GM12878 (cell line): ENCODE data around the gene NSMCE1. TPM values are rescaled to one million over a fixed set of nuclear protein-coding genes. Genes with fewer than 3 reads are reported as not detected.

ENCODE experiments used
- ATAC-seq: fragments of 200-7000 bp; cut with Tn5 transposase; 3 replicates; pipeline ENCODE4 v1.9.1; 2020; ENCODE audit warnings: mild to moderate bottlenecking, moderate library complexity
- BruUV-seq: library from RNA; stranded (reverse); fragments of 400-500 nt; replicated peaks from 2 replicates; lab custom pipeline; 2021; lab: Mats Ljungman, UMichigan
- CTCF ChIA-PET: fragments of 300-600 bp; sonication (Branson Sonifier 250); formaldehyde crosslinking; extraction: SDS; loops from one replicate; lab custom pipeline; 2021; ENCODE audit warnings: inconsistent platforms; lab: Yijun Ruan, JAX
- POLR2A ChIA-PET: fragments of 350-600 bp; formaldehyde crosslinking; extraction: SDS; loops from one replicate; lab custom pipeline; 2021; ENCODE audit warnings: inconsistent platforms; lab: Charles Lee
- RAD21 ChIA-PET: fragments of 300-600 bp; sonication (Branson Sonifier 250); formaldehyde crosslinking; loops from one replicate; lab custom pipeline; 2023; ENCODE audit warnings: antibody characterized with exemption; ENCODE audit not compliant: unreplicated experiment; lab: Charles Lee
- SMC1A ChIA-PET: fragments of 300-600 bp; sonication (Branson Sonifier 250); formaldehyde crosslinking; loops from one replicate; lab custom pipeline; 2023; ENCODE audit not compliant: unreplicated experiment, uncharacterized antibody; lab: Charles Lee
- DNase-seq: peaks from one replicate; pipeline ENCODE4 v3.0.0-alpha.2; 2011; ENCODE audit warnings: low read depth, low spot score
- FAIRE-seq: peaks from 3 replicates; lab custom pipeline; 2011; peaks lifted over from hg19 to GRCh38; lab: Jason Lieb, UNC
- H2AFZ ChIP-seq: 2 replicates; pipeline ENCODE4 v1.6.0; 2011; ENCODE audit warnings: low read depth, low read length, control low read depth; ENCODE audit not compliant: control insufficient read depth
- H3K27ac ChIP-seq: 2 replicates; pipeline ENCODE4 v1.5.1; 2011; ENCODE audit warnings: control low read depth; ENCODE audit not compliant: control insufficient read depth, insufficient read depth
- H3K27me3 ChIP-seq, 2 experiments: replicated peaks in 1 of 2; 2 replicates each; pipeline versions ENCODE4 v1.6.0 to v1.6.1; 2011; ENCODE audit warnings: low read length in 1 of 2; ENCODE audit not compliant: control insufficient read depth in 2 of 2, insufficient read depth in 2 of 2
- H3K36me3 ChIP-seq, 2 experiments: 2 replicates each; pipeline ENCODE4 v1.5.1; 2011; ENCODE audit warnings: low read length in 1 of 2; ENCODE audit not compliant: control insufficient read depth in 2 of 2, insufficient read depth in 2 of 2
- H3K4me1 ChIP-seq: 2 replicates; pipeline ENCODE4 v1.6.1; 2011; ENCODE audit warnings: mild to moderate bottlenecking, low read length, moderate library complexity, mixed read lengths; ENCODE audit not compliant: control insufficient read depth, insufficient read depth
- H3K4me2 ChIP-seq: 2 replicates; pipeline ENCODE4 v1.6.0; 2011; ENCODE audit warnings: control low read depth; ENCODE audit not compliant: control insufficient read depth, insufficient read depth
- H3K4me3 ChIP-seq: fragments of 200-600 bp; sonication (generic); 2 replicates; pipeline ENCODE4 v1.5.1; 2016
- H3K79me2 ChIP-seq: 2 replicates; pipeline ENCODE4 v1.6.0; 2011; ENCODE audit warnings: low read length; ENCODE audit not compliant: control insufficient read depth, insufficient read depth
- H3K9ac ChIP-seq: 2 replicates; pipeline ENCODE4 v1.8.0; 2011; ENCODE audit warnings: low read length, control low read depth, mixed read lengths; ENCODE audit not compliant: control insufficient read depth, insufficient read depth
- H3K9me3 ChIP-seq: replicated peaks from 3 replicates; pipeline ENCODE4 v1.5.1; 2011; ENCODE audit warnings: mild to moderate bottlenecking, low read length; ENCODE audit not compliant: control insufficient read depth, insufficient read depth
- H4K20me1 ChIP-seq: 2 replicates; pipeline ENCODE4 v1.6.0; 2011; ENCODE audit not compliant: control insufficient read depth, insufficient read depth
- ATF2 ChIP-seq: IDR thresholded peaks from 2 replicates; pipeline ENCODE4 v1.6.1; 2012; ENCODE audit warnings: low read length, inconsistent platforms
- CBFB ChIP-seq: IDR thresholded peaks from 2 replicates; pipeline ENCODE4 v1.6.1; 2016; ENCODE audit warnings: antibody characterized with exemption, low read depth
- MTA2 ChIP-seq: fragments of 450-650 bp; IDR thresholded peaks from 2 replicates; pipeline ENCODE4 v1.6.1; 2016; ENCODE audit warnings: low read depth, mild to moderate bottlenecking, moderate library complexity
- PAX5 ChIP-seq: IDR thresholded peaks from 2 replicates; pipeline ENCODE4 v1.6.1; 2011; ENCODE audit warnings: low read depth, low read length, borderline replicate concordance
- RCOR1 ChIP-seq: conservative IDR thresholded peaks from 2 replicates; pipeline ENCODE4 v1.6.1; 2012; ENCODE audit warnings: low read depth, low read length, improper control_type of control experiment
- SMC3 ChIP-seq: IDR thresholded peaks from 2 replicates; pipeline ENCODE4 v1.6.1; 2011; ENCODE audit warnings: low read length, improper control_type of control experiment, borderline replicate concordance
- SREBF1 ChIP-seq: IDR thresholded peaks from 2 replicates; pipeline ENCODE4 v1.6.1; 2012; ENCODE audit warnings: mild to moderate bottlenecking, low read length
- TCF12 ChIP-seq: IDR thresholded peaks from 2 replicates; pipeline ENCODE4 v1.6.1; 2011; ENCODE audit warnings: low read depth, mild to moderate bottlenecking, low read length
- ZBTB4 ChIP-seq: fragments of 450-650 bp; formaldehyde crosslinking; IDR thresholded peaks from 2 replicates; pipeline ENCODE4 v1.4.0; 2022; ENCODE audit warnings: mild to moderate bottlenecking, moderate library complexity
- ZNF217 ChIP-seq: fragments of 450-650 bp; IDR thresholded peaks from 2 replicates; pipeline ENCODE4 v1.6.1; 2017; ENCODE audit warnings: antibody characterized with exemption, mild to moderate bottlenecking
- ZNF592 ChIP-seq: fragments of 450-650 bp; IDR thresholded peaks from 2 replicates; pipeline ENCODE4 v1.6.1; 2017; ENCODE audit warnings: mild to moderate bottlenecking, moderate library complexity
- WGBS: methylation state at CpG from one replicate; pipeline ENCODE4 v1.1.6; 2016; ENCODE audit warnings: low lambda C conversion rate; ENCODE audit not compliant: insufficient replicate concordance, insufficient coverage; ENCODE audit errors: missing lambda C conversion rate; 5-methylcytosine and 5-hydroxymethylcytosine counted together
- in situ Hi-C: fragments of 300-500 bp; cut with MboI; formaldehyde crosslinking; loops from 9 replicates; pipeline ENCODE4 v1.14.3; 2018; ENCODE audit warnings: mixed read lengths
- intact Hi-C: fragments of 100-400 bp; cut with micrococcal nuclease; formaldehyde crosslinking; loops from one replicate; pipeline ENCODE4 v1.14.2; 2022; ENCODE audit not compliant: unreplicated experiment
- polyA plus RNA-seq, 11 experiments: library from polyadenylated mRNA; depleted of rRNA in 4 of 11; unstranded in 6 of 11; stranded (reverse) in 5 of 11; fragments of >200 nt; fragmentation: Nextera tagmentation in 4 of 11; fragmentation: Illumina TruSeq in 1 of 11; extraction: Ambion mirVana in 4 of 11; extraction: Trizol in 1 of 11; gene quantifications; 1 replicate in 1 of 11; 2 replicates in 10 of 11; pipeline versions ENCODE4 v1.2.1 to v1.2.3, GENCODE V29; 2011 to 2016; ENCODE audit warnings: inconsistent platforms in 2 of 11, missing spikeins in 2 of 11, low read depth in 1 of 11
- total RNA-seq, 4 experiments: library from RNA; depleted of rRNA in 3 of 4; stranded (reverse); fragments of >200 nt in 3 of 4; fragmentation: Illumina TruSeq in 1 of 4; extraction: Trizol in 1 of 4; gene quantifications; 2 replicates each; pipeline versions ENCODE4 v1.2.1 to v1.2.3, GENCODE V29; 2013 to 2021

NSMCE1 gene
- total and polyA plus RNA-seq, 10 of the 15 experiments (the other 5 are each of a cell fraction or from before 2014, with no cell fraction given), result 54.0 to 214 (median 71.4) TPM

GRCh38 chr16:27239026-27239425 lies 29.5 kb downstream of the NSMCE1 start (continued):
- TF ChIP-seq ZNF592 (no peak), CBFB (no peak), PAX5 (no peak)

GRCh38 chr16:27238591-27238990 lies 30.0 kb downstream of the NSMCE1 start:
- Histone ChIP-seq H3K27ac (peak overlapping the region; percentile 88; the same call in 1 of the 2 replicates), H3K79me2 (no peaks in the 10 kb centered on the region), H3K36me3 (peaks cover 1% of the 10 kb centered on the region in 2 experiments), H3K4me2 (no peak overlapping the region), H3K4me1 (peaks cover 51% of the 10 kb centered on the region), H3K27me3 (no peaks in the 10 kb centered on the region), H3K4me3 (no peak overlapping the region), H3K9ac (peak overlapping the region; percentile 65), H4K20me1 (no peaks in the 10 kb centered on the region), H3K9me3 (no peaks in the 10 kb centered on the region)
- BruUV-seq, result no TSS peak
- ChIA-PET RAD21 (interaction anchor here (0.7 to 6.9 kb wide), 9 partner anchors 12 to 169 kb away, joined by 4 to 168 read pairs (median 16); partner anchors contain the start of genes IL21R, KDM8 and NSMCE1), POLR2A (interaction anchor here (0.9 to 8.4 kb wide), 11 partner anchors 9 to 162 kb away, joined by 3 to 79 read pairs (median 8); no protein-coding TSS in a partner anchor), CTCF (interaction anchor here (0.6 to 11.7 kb wide), 9 partner anchors 12 to 160 kb away, joined by 3 to 259 read pairs (median 46); partner anchors contain the start of genes KDM8 and NSMCE1), SMC1A (interaction anchor here (0.7 to 12.2 kb wide), 10 partner anchors 13 to 168 kb away, joined by 3 to 178 read pairs (median 46); partner anchors contain the start of gene NSMCE1)
- ATAC-seq (no peak), FAIRE-seq (no peak), DNase-seq (no peak)
- intact Hi-C loops, result no loop called here
- TF ChIP-seq ATF2 (no peak), MTA2 (no peak), TCF12 (no peak), SREBF1 (no peak), SMC3 (no peak), ZBTB4 (CRISPR knock-in tag) (no peak), ZNF217 (no peak), RCOR1 (no peak)
- TF ChIP-seq, all 136 proteins: peak for 0
- in situ Hi-C loops, result loop anchor here (5.0 kb wide), 1 partner anchor 79 kb away; no protein-coding TSS in a partner anchor
- WGBS, result 97% methylated on average over 2 of the region's 2 CpGs
- H2AFZ ChIP-seq, result no peak overlapping the region
